MM.1S (cell line): ENCODE measurements around the gene MGAM2.

Experiments
- DNase-seq: peaks from one replicate; pipeline ENCODE4 v3.0.0-alpha.2; 2015
- H2AFZ ChIP-seq: fragments of 300-600 bp; sonication (generic); 2 replicates; pipeline ENCODE4 v1.6.0; 2016; ENCODE audit warnings: antibody characterized with exemption, low read length
- H3F3A ChIP-seq: fragments of 300-600 bp; sonication (generic); 2 replicates; pipeline ENCODE4 v1.6.1; 2016; ENCODE audit warnings: mild to moderate bottlenecking, antibody characterized with exemption, low read length, moderate library complexity, mixed read lengths; ENCODE audit not compliant: insufficient read depth
- H3K27ac ChIP-seq: fragments of 300-600 bp; sonication (generic); 2 replicates; pipeline ENCODE4 v1.5.1; 2016; ENCODE audit warnings: mild to moderate bottlenecking, low read length
- H3K27me3 ChIP-seq: fragments of 300-600 bp; sonication (generic); replicated peaks from 2 replicates; pipeline ENCODE4 v1.6.0; 2016; ENCODE audit warnings: low read length; ENCODE audit not compliant: insufficient read depth
- H3K36me3 ChIP-seq: fragments of 300-600 bp; sonication (generic); replicated peaks from 2 replicates; pipeline ENCODE4 v1.6.1; 2016; ENCODE audit warnings: mild to moderate bottlenecking, low read length, mixed read lengths; ENCODE audit not compliant: insufficient read depth
- H3K4me1 ChIP-seq: fragments of 300-600 bp; sonication (generic); 2 replicates; pipeline ENCODE4 v1.6.1; 2016; ENCODE audit warnings: low read length, mixed read lengths
- H3K4me2 ChIP-seq: fragments of 300-600 bp; sonication (generic); 2 replicates; pipeline ENCODE4 v1.6.0; 2016; ENCODE audit warnings: low read depth, low read length
- H3K4me3 ChIP-seq: fragments of 300-600 bp; sonication (generic); 2 replicates; pipeline ENCODE4 v1.5.1; 2016; ENCODE audit warnings: low read length, mixed read lengths
- H3K79me2 ChIP-seq: fragments of 300-600 bp; sonication (generic); 2 replicates; pipeline ENCODE4 v1.6.1; 2016; ENCODE audit warnings: mixed run types, low read length, mixed read lengths
- H3K9ac ChIP-seq: fragments of 300-600 bp; sonication (generic); 2 replicates; pipeline ENCODE4 v1.6.1; 2016; ENCODE audit warnings: low read length, mixed read lengths
- H3K9me2 ChIP-seq: fragments of 300-600 bp; sonication (generic); replicated peaks from 2 replicates; pipeline ENCODE4 v1.6.1; 2016; ENCODE audit warnings: mild to moderate bottlenecking, low read length, mixed read lengths; ENCODE audit not compliant: insufficient read depth
- H3K9me3 ChIP-seq: fragments of 300-600 bp; sonication (generic); replicated peaks from 2 replicates; pipeline ENCODE4 v1.6.1; 2016; ENCODE audit warnings: mild to moderate bottlenecking, low read length, mixed read lengths; ENCODE audit not compliant: insufficient read depth
- H4K20me1 ChIP-seq: fragments of 300-600 bp; sonication (generic); 2 replicates; pipeline ENCODE4 v1.6.1; 2016; ENCODE audit warnings: mild to moderate bottlenecking, low read length, moderate library complexity, mixed read lengths; ENCODE audit not compliant: insufficient read depth
- EZH2 ChIP-seq: fragments of 300-600 bp; sonication (generic); optimal IDR thresholded peaks from 2 replicates; pipeline ENCODE3; 2017; ENCODE audit warnings: low read depth, mild to moderate bottlenecking, antibody characterized with exemption, low read length, mixed read lengths
- EZH2phosphoT487 ChIP-seq: fragments of 300-600 bp; sonication (generic); IDR thresholded peaks from 2 replicates; pipeline ENCODE4 v1.6.1; 2018; ENCODE audit warnings: antibody characterized with exemption, low read length
- TF ChIP-seq, protein P1 (sequence below): fragments of 300-600 bp; sonication (generic); IDR thresholded peaks from 2 replicates; pipeline ENCODE4 v1.5.1; 2016; ENCODE audit warnings: antibody characterized with exemption, low read length, mixed read lengths

The MGAM2 gene

DNA sequence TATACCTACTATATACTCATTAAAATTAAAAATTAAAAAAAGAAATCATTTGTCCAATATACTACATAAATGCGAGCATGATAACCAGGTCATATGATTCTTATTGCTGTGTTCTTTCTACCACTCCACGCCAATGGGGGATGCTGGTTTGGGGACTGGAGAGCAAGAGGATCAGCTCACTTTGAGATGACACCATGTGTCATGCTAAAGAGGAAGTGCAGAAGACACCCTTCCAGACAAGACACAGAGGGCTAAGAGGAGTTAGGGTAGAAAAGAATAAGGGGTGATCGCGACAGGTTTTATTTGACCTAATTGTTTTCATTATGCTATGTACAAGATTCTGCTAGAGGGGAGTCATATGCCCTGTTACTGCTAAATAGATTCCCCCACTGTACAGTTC is 33.8 kb upstream of the MGAM2 start:
- Histone ChIP-seq H3K9ac (no peak overlapping the region), H3F3A (no peaks in the 10 kb centered on the region), H3K36me3 (no peaks in the 10 kb centered on the region), H3K9me3 (no peaks in the 10 kb centered on the region), H3K4me3 (no peak overlapping the region), H3K9me2 (no peaks in the 10 kb centered on the region), H3K79me2 (no peaks in the 10 kb centered on the region), H3K27ac (no peak overlapping the region), H3K27me3 (no peaks in the 10 kb centered on the region), H2AFZ (no peak overlapping the region), H3K4me1 (no peaks in the 10 kb centered on the region), H3K4me2 (no peak overlapping the region), H4K20me1 (no peaks in the 10 kb centered on the region)
- DNase-seq = no peak
- TF ChIP-seq EZH2phosphoT487 (no peak), EZH2 (no peak)
- TF ChIP-seq, protein P1, sequence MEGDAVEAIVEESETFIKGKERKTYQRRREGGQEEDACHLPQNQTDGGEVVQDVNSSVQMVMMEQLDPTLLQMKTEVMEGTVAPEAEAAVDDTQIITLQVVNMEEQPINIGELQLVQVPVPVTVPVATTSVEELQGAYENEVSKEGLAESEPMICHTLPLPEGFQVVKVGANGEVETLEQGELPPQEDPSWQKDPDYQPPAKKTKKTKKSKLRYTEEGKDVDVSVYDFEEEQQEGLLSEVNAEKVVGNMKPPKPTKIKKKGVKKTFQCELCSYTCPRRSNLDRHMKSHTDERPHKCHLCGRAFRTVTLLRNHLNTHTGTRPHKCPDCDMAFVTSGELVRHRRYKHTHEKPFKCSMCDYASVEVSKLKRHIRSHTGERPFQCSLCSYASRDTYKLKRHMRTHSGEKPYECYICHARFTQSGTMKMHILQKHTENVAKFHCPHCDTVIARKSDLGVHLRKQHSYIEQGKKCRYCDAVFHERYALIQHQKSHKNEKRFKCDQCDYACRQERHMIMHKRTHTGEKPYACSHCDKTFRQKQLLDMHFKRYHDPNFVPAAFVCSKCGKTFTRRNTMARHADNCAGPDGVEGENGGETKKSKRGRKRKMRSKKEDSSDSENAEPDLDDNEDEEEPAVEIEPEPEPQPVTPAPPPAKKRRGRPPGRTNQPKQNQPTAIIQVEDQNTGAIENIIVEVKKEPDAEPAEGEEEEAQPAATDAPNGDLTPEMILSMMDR = no peak

DNA sequence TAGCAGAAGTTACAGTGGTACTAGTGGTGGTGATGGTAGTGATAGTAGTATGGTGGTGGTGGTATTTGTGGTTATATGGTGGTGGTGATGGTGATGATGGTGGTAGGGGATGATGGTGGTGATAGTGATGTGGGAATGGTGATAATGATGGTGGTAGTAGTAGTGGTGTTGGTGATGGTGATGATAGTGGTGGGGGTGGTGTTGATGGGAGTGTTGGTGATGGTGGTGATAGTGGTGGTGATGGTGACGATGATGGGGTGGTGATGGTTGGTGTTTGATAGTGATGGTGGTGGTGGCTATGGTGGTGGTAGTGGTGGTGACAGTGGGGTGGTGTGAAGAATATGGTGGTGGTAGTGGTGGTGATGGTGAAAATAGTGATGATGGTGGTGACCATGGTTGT is 27.9 kb upstream of the MGAM2 start:
- Histone ChIP-seq H3K27ac (no peak overlapping the region), H2AFZ (no peak overlapping the region), H3K36me3 (no peaks in the 10 kb centered on the region), H3K9me2 (no peaks in the 10 kb centered on the region), H3K9me3 (no peaks in the 10 kb centered on the region), H3K4me1 (no peaks in the 10 kb centered on the region), H3K27me3 (no peaks in the 10 kb centered on the region), H3K9ac (no peak overlapping the region), H3F3A (no peaks in the 10 kb centered on the region), H3K4me3 (no peak overlapping the region), H3K79me2 (no peaks in the 10 kb centered on the region), H3K4me2 (no peak overlapping the region), H4K20me1 (no peaks in the 10 kb centered on the region)
- TF ChIP-seq EZH2 (no peak), EZH2phosphoT487 (no peak)
- TF ChIP-seq, protein P1 = no peak
- no peak for DNase-seq

- Histone ChIP-seq H3K27me3 (no peaks in the 10 kb centered on the region), H3K27ac (no peak overlapping the region), H3K4me2 (no peak overlapping the region), H3K9ac (no peak overlapping the region), H3K36me3 (no peaks in the 10 kb centered on the region), H2AFZ (no peak overlapping the region), H3K4me3 (no peak overlapping the region), H3K9me2 (no peaks in the 10 kb centered on the region), H3K79me2 (no peaks in the 10 kb centered on the region), H3K9me3 (no peaks in the 10 kb centered on the region), H4K20me1 (no peaks in the 10 kb centered on the region), H3K4me1 (no peaks in the 10 kb centered on the region), H3F3A (no peaks in the 10 kb centered on the region)
- DNase-seq = no peak
- TF ChIP-seq EZH2 = no peak
- TF ChIP-seq EZH2phosphoT487 = no peak
- TF ChIP-seq, protein P1 = no peak
Observed at GRCh38 chr7:142085428-142085827, 26.1 kb upstream of the MGAM2 start.
